HepG2 (cell line): ENCODE results near the gene ZMYND10. TPM values are rescaled to one million over a fixed set of nuclear protein-coding genes. Genes with fewer than 3 reads are reported as not detected.
A peak's percentile ranks its signal among the peaks of the same experiment; 100 is the strongest.

Source experiments
- ATAC-seq: fragments of 200-7000 bp; cut with Tn5 transposase; 3 replicates; pipeline ENCODE4 v1.9.1; 2020; ENCODE audit warnings: mild to moderate bottlenecking, moderate library complexity
- BruUV-seq: library from RNA; stranded (reverse); fragments of 400-500 nt; replicated peaks from 2 replicates; lab custom pipeline; 2021; lab: Mats Ljungman, UMichigan
- CTCF ChIA-PET: fragments of 300-600 bp; formaldehyde crosslinking; extraction: SDS; loops from one replicate; lab custom pipeline; 2021; ENCODE audit warnings: low total read pairs, inconsistent platforms, low intra/inter-chr PET ratio; lab: Yijun Ruan, JAX
- POLR2A ChIA-PET: fragments of 350-600 bp; sonication (Branson Sonifier 250); formaldehyde crosslinking; loops from one replicate; lab custom pipeline; 2020; ENCODE audit warnings: antibody characterized with exemption, inconsistent platforms; lab: Yijun Ruan, JAX
- DNase-seq: peaks from one replicate; pipeline ENCODE4 v3.0.0-alpha.2; 2015; ENCODE audit warnings: low spot score
- FAIRE-seq: peaks from 3 replicates; lab custom pipeline; 2011; peaks lifted over from hg19 to GRCh38; lab: Jason Lieb, UNC
- H2AFZ ChIP-seq: one replicate; pipeline ENCODE4 v1.6.1; 2011; ENCODE audit warnings: low read length, inconsistent platforms
- H3K27ac ChIP-seq: fragments of 300-600 bp; 3 replicates; pipeline ENCODE4 v1.8.0; 2011; ENCODE audit warnings: mixed run types, mild to moderate bottlenecking, mixed read lengths, low read length, inconsistent platforms; ENCODE audit not compliant: insufficient read depth; ENCODE audit errors: extremely low read length
- H3K27me3 ChIP-seq, 2 experiments: fragments of 200-600 bp in 1 of 2; 2 replicates in 1 of 2; 3 replicates in 1 of 2; pipeline versions ENCODE4 v1.6.0 to v1.8.0; 2011; ENCODE audit warnings: low read length in 2 of 2, mild to moderate bottlenecking in 2 of 2, moderate library complexity in 2 of 2, inconsistent platforms in 1 of 2; ENCODE audit not compliant: insufficient read depth in 2 of 2, control insufficient read depth in 1 of 2
- H3K36me3 ChIP-seq, 2 experiments: fragments of 200-600 bp in 1 of 2; replicated peaks in 1 of 2; 2 replicates in 1 of 2; 3 replicates in 1 of 2; pipeline versions ENCODE4 v1.5.1 to v1.8.0; 2011; ENCODE audit warnings: low read length in 2 of 2, inconsistent platforms in 1 of 2; ENCODE audit not compliant: insufficient read depth in 2 of 2, control insufficient read depth in 1 of 2
- H3K4me1 ChIP-seq: 2 replicates; pipeline ENCODE4 v1.5.1; 2012; ENCODE audit warnings: low read length, inconsistent platforms; ENCODE audit not compliant: insufficient read depth
- H3K4me2 ChIP-seq: 2 replicates; pipeline ENCODE4 v1.6.0; 2011; ENCODE audit warnings: low read depth, low read length, inconsistent platforms
- H3K4me3 ChIP-seq, 3 experiments: fragments of 200-600 bp in 1 of 3; sonication (generic), shearing (Covaris generic) in 1 of 3; replicated peaks in 1 of 3; 2 replicates each; pipeline ENCODE4 v1.5.1; 2011 to 2016; ENCODE audit warnings: low read length in 3 of 3, inconsistent platforms in 2 of 3, low read depth in 2 of 3, mild to moderate bottlenecking in 2 of 3, control low read depth in 1 of 3, mixed read lengths in 1 of 3; ENCODE audit not compliant: insufficient read depth in 1 of 3
- H3K79me2 ChIP-seq: one replicate; pipeline ENCODE4 v1.6.1; 2011; ENCODE audit warnings: low read length, inconsistent platforms; ENCODE audit not compliant: insufficient read depth
- H3K9ac ChIP-seq: 2 replicates; pipeline ENCODE4 v1.6.0; 2011; ENCODE audit warnings: mild to moderate bottlenecking, low read depth, low read length, inconsistent platforms; ENCODE audit not compliant: insufficient read depth
- H3K9me3 ChIP-seq: 2 replicates; pipeline ENCODE4 v1.5.1; 2012; ENCODE audit warnings: mild to moderate bottlenecking, low read length
- H4K20me1 ChIP-seq: 2 replicates; pipeline ENCODE4 v1.6.0; 2011; ENCODE audit warnings: inconsistent platforms, mild to moderate bottlenecking, low read length, moderate library complexity; ENCODE audit not compliant: insufficient read depth
- ARID2 ChIP-seq: sonication (generic); formaldehyde crosslinking; IDR thresholded peaks from 2 replicates; pipeline ENCODE4 v1.8.1; 2022; ENCODE audit warnings: mild to moderate bottlenecking, missing genetic modification reagents, borderline replicate concordance
- POLR2G ChIP-seq: fragments of 200-400 bp; formaldehyde crosslinking; IDR thresholded peaks from 2 replicates; pipeline ENCODE4 v1.6.1; 2018; ENCODE audit warnings: mild to moderate bottlenecking, low read depth, low read length, moderate library complexity
- RBFOX2 ChIP-seq: fragments of 200-400 bp; formaldehyde crosslinking; IDR thresholded peaks from 2 replicates; pipeline ENCODE4 v1.6.1; 2017; ENCODE audit warnings: low read depth, mild to moderate bottlenecking, low read length
- RNF2 ChIP-seq: fragments of 450-650 bp; conservative IDR thresholded peaks from 2 replicates; pipeline ENCODE4 v1.6.1; 2016; ENCODE audit warnings: low read depth
- WGBS: methylation state at CpG from one replicate; pipeline ENCODE4 v1.1.6; 2017; ENCODE audit warnings: low lambda C conversion rate; 5-methylcytosine and 5-hydroxymethylcytosine counted together
- in situ Hi-C: cut with HindIII; loops from 2 replicates; pipeline ENCODE4 v1.10.0; 2017; ENCODE audit warnings: low pct_unique_long_range_greater_than_20kb; ENCODE audit not compliant: extremely low pct_ligation_motif_present
- intact Hi-C: fragments of 100-400 bp; cut with micrococcal nuclease; formaldehyde crosslinking; loops from one replicate; pipeline ENCODE4 v1.10.0; 2022; ENCODE audit not compliant: unreplicated experiment
- polyA plus RNA-seq, 8 experiments: library from polyadenylated mRNA; depleted of rRNA in 3 of 8; stranded (reverse) in 7 of 8; unstranded in 1 of 8; fragments of >200 nt; fragmentation: Illumina TruSeq in 4 of 8; extraction: Trizol in 4 of 8; gene quantifications; 2 replicates each; pipeline versions ENCODE4 v1.2.1 to v1.2.3, GENCODE V29; 2011 to 2016; ENCODE audit warnings: low read depth in 4 of 8, missing spikeins in 1 of 8, mixed read lengths in 1 of 8; ENCODE audit not compliant: insufficient read depth in 1 of 8
- total RNA-seq, 5 experiments: library from RNA; depleted of rRNA; stranded (reverse); fragments of >200 nt; fragmentation: Illumina TruSeq; extraction: Trizol; gene quantifications; 2 replicates each; pipeline ENCODE4 v1.2.3, GENCODE V29; 2016; ENCODE audit warnings: low read depth in 1 of 5
- TF ChIP-seq, protein P1 (sequence below): IDR thresholded peaks from 2 replicates; pipeline ENCODE4 v1.6.1; 2016; ENCODE audit warnings: control low read depth

The ZMYND10 gene
- total and polyA plus RNA-seq, 2 of the 13 experiments (the other 11 are each of a cell fraction or from before 2014, with no cell fraction given): 0.60 to 0.74 TPM

DNA sequence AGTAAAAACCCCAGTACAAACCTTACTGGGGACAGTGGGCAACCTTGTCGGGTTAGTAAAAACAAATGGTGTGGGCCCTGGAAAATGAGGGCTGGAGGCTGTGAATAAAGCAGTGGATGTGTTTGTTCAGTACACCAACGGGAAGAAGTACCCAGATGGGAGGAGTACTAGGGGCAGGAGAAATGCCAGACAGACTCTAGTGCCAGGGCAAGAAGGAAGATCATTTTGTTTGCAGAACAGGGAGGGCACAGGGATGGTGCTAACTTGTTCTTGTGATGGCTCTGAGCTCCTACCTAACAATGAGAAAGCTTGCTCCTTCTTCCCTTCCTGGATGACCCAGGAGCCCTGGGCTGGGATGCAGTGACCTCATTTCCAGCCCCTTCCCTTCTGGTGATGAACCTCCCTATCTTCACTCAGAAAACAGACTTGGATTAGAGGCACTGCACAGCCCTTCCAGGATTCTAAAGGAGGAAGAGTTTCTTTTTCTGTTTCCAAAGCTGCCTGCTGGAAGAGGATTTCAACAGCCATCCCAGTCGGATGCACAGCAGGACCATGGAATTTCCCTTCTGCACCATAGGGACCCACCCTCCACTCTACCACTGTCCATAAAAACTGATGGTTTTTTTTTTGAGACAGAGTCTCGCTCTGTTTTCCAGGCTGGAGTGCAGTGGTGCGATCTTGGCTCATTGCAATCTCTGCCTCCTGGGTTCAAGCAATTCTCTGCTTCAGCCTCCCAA, 11.0 kb downstream of the ZMYND10 start:
- peaks cover 22 to 39% of the 10 kb centered on the region in 2 experiments for H3K36me3 ChIP-seq
- H3K4me3 ChIP-seq: no peak overlapping the region
- no TSS peak for BruUV-seq
- peaks cover 46% of the 10 kb centered on the region for H3K79me2 ChIP-seq
- H3K27ac ChIP-seq: no peak overlapping the region
- TF ChIP-seq RBFOX2 (0 out of 2 replicates have a peak, but pooled peaks have one; percentile 9), POLR2G (peak; percentile 31; the same call in 1 of the 2 replicates), RNF2 (no peak), ARID2 (CRISPR knock-in tag) (no peak)
- TF ChIP-seq, protein P1, sequence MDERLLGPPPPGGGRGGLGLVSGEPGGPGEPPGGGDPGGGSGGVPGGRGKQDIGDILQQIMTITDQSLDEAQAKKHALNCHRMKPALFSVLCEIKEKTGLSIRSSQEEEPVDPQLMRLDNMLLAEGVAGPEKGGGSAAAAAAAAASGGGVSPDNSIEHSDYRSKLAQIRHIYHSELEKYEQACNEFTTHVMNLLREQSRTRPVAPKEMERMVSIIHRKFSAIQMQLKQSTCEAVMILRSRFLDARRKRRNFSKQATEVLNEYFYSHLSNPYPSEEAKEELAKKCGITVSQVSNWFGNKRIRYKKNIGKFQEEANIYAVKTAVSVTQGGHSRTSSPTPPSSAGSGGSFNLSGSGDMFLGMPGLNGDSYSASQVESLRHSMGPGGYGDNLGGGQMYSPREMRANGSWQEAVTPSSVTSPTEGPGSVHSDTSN (CRISPR knock-in tag): no peak
- peaks cover 12% of the 10 kb centered on the region for H4K20me1 ChIP-seq
- H3K27me3 ChIP-seq: peaks cover 0 to 2% of the 10 kb centered on the region in 2 experiments; a peak in 1 of 5 replicates
- CTCF ChIA-PET: no interaction called here
- DNase-seq: no peak
- ATAC-seq: no peak
- peak overlapping the region; percentile 15; the same call in 1 of the 2 replicates for H3K9ac ChIP-seq
- POLR2A ChIA-PET: interaction anchor here (4.7 kb wide), 1 partner anchor 11 kb away, joined by 58 read pairs; the partner anchor contains the start of gene HYAL2
- 82% methylated on average over 5 of the region's 5 CpGs for WGBS
- peaks cover 53% of the 10 kb centered on the region for H3K4me1 ChIP-seq
- intact Hi-C loops (no loop called here), in situ Hi-C loops (no loop called here)
- no peaks in the 10 kb centered on the region for H3K9me3 ChIP-seq
- FAIRE-seq: no peak
- H2AFZ ChIP-seq: no peak overlapping the region
- peak overlapping the region; percentile 97 for H3K4me2 ChIP-seq
